Measurements from ENCODE around the gene AWAT1.
"Not testable (repeated sequence)": the region's sequence is repeated elsewhere in the genome, so short reads cannot be mapped to it uniquely, and the experiment has no call there.

Gene AWAT1

GRCh38 chrX:70234355-70234754, at the start of gene AWAT1:
TSS of gene AWAT1 (plus strand) at chrX:70234655. CDS start at chrX:70234696, 41 bp downstream.
- DNase-seq, result no peak

- DNase-seq, result no peak
These were observed 44.2 kb upstream of the AWAT1 start for GRCh38 chrX:70190225-70190624.

- DNase-seq, result no peak
These were observed 37.3 kb upstream of the AWAT1 start for GRCh38 chrX:70196961-70197720.

- no peak for DNase-seq
These were observed 32.7 kb upstream of the AWAT1 start for GRCh38 chrX:70201732-70202131.

GRCh38 chrX:70208479-70208878, 26.0 kb upstream of the AWAT1 start:
- no peak for DNase-seq

- not testable (repeated sequence) for DNase-seq
These were observed 24.9 kb upstream of the AWAT1 start for GRCh38 chrX:70209570-70209969.

GRCh38 chrX:70219938-70220764, 14.3 kb upstream of the AWAT1 start:
- DNase-seq, result no peak

- no peak for DNase-seq
These were observed 8.4 kb upstream of the AWAT1 start for GRCh38 chrX:70226048-70226447.

- no peak for DNase-seq
These were observed 7.8 kb upstream of the AWAT1 start for GRCh38 chrX:70226687-70227086.

GRCh38 chrX:70231666-70232065, 2.8 kb upstream of the AWAT1 start:
- no peak for DNase-seq

- DNase-seq, result no peak
These were observed 6.3 kb downstream of the AWAT1 start for GRCh38 chrX:70240751-70241150.

GRCh38 chrX:70241501-70241900, 7.0 kb downstream of the AWAT1 start:
- no peak for DNase-seq

GRCh38 chrX:70243601-70244000, 9.1 kb downstream of the AWAT1 start:
- DNase-seq, result not testable (repeated sequence)

- no peak for DNase-seq
These were observed 10.4 kb downstream of the AWAT1 start for GRCh38 chrX:70244881-70245280.

- DNase-seq, result no peak
These were observed 12.8 kb downstream of the AWAT1 start for GRCh38 chrX:70247252-70247651.

- no peak for DNase-seq
These were observed 18.0 kb downstream of the AWAT1 start for GRCh38 chrX:70252491-70252890.

GRCh38 chrX:70253377-70254062, 19.1 kb downstream of the AWAT1 start:
- DNase-seq, result no peak

- DNase-seq, result no peak
These were observed 19.6 kb downstream of the AWAT1 start for GRCh38 chrX:70254063-70254400.

- no peak for DNase-seq
These were observed 20.5 kb downstream of the AWAT1 start for GRCh38 chrX:70254909-70255308.

GRCh38 chrX:70255452-70255851, 21.0 kb downstream of the AWAT1 start:
- DNase-seq, result no peak

- no peak for DNase-seq
These were observed 23.2 kb downstream of the AWAT1 start for GRCh38 chrX:70257423-70258288.

GRCh38 chrX:70260104-70260503, 25.6 kb downstream of the AWAT1 start, which contains the start of gene P2RY4:
TSS of gene P2RY4 (minus strand) at chrX:70260204. CDS start at chrX:70259624, 580 bp downstream.
- no peak for DNase-seq
